Panc1 (cell line): ENCODE measurements around the gene MAP6.

ENCODE experiments used
- CTCF ChIP-seq: fragments of 450-650 bp; IDR thresholded peaks from 2 replicates; pipeline ENCODE4 v1.5.1; 2017; ENCODE audit warnings: mild to moderate bottlenecking
- POLR2AphosphoS5 ChIP-seq: IDR thresholded peaks from 2 replicates; pipeline ENCODE4 v1.6.1; 2012; ENCODE audit warnings: mild to moderate bottlenecking, low read depth, low read length, moderate library complexity
- REST ChIP-seq, 2 experiments: IDR thresholded peaks; 2 replicates each; pipeline ENCODE4 v1.6.1; 2011 to 2012; ENCODE audit warnings: low read depth in 2 of 2, control low read depth in 1 of 2, low read length in 1 of 2, mild to moderate bottlenecking in 1 of 2, moderate library complexity in 1 of 2; ENCODE audit not compliant: insufficient read depth in 1 of 2
- TCF7L2 ChIP-seq: IDR thresholded peaks from 2 replicates; pipeline ENCODE4 v1.6.1; 2011; ENCODE audit warnings: mild to moderate bottlenecking, low read depth, low read length, inconsistent platforms

- no peak for TF ChIP-seq CTCF
- TF ChIP-seq POLR2AphosphoS5: no peak
- no peak for TF ChIP-seq TCF7L2
- no peak for TF ChIP-seq REST (IDR thresholded peaks at IDR 0.05; ENCODE audit: insufficient read depth in 1 of 2, low read depth in 2 of 2, low read length in 1 of 2)
Observed at GRCh38 chr11:75586395-75586794, 82.4 kb downstream of the MAP6 start.
